AG04449 (cell line): ENCODE results near the gene AP2B1.

Experiments
- CTCF ChIA-PET: fragments of 350-600 bp; formaldehyde crosslinking; extraction: SDS; loops from one replicate; lab custom pipeline; 2021; ENCODE audit warnings: antibody characterized with exemption; lab: Yijun Ruan, JAX
- POLR2A ChIA-PET: fragments of 400-600, 350-600 bp; formaldehyde crosslinking; extraction: SDS; loops from one replicate; lab custom pipeline; 2020; ENCODE audit warnings: antibody characterized with exemption, inconsistent platforms; lab: Yijun Ruan, JAX
- DNase-seq: peaks from one replicate; pipeline ENCODE4 v3.0.0-alpha.2; 2010; ENCODE audit warnings: low read depth, low spot score
- H3K4me3 ChIP-seq: 2 replicates; pipeline ENCODE4 v1.5.1; 2011; ENCODE audit warnings: low read depth, mild to moderate bottlenecking, control low read depth, low read length
- TF ChIP-seq, protein P1 (sequence below): IDR thresholded peaks from one replicate; pipeline ENCODE4 v1.5.1; 2011; ENCODE audit warnings: mild to moderate bottlenecking, moderate library complexity, low read length, control low read depth, inconsistent platforms; ENCODE audit not compliant: insufficient read depth; ENCODE audit errors: missing control alignments

Gene AP2B1

DNA sequence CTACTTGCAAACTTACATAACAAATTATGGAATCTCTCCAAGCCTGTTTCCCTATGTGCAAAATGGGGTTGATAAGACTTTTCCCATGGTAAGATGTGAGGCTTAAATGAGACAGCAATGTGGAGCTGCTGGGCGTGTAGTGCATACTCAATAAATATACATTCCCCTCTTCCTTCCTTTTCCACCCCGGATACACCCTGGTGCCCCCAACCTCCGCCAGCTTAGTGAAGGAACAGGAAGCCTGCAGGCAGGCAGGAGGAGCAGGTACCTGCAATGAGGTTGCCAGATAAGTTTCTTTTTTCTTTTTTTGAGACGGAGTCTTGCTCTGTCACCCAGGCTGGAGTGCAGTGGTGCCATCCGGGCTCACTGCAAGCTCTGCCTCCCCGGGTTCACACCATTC, 188.5 kb downstream of the AP2B1 start:
- no peak overlapping the region for H3K4me3 ChIP-seq
- TF ChIP-seq, protein P1, sequence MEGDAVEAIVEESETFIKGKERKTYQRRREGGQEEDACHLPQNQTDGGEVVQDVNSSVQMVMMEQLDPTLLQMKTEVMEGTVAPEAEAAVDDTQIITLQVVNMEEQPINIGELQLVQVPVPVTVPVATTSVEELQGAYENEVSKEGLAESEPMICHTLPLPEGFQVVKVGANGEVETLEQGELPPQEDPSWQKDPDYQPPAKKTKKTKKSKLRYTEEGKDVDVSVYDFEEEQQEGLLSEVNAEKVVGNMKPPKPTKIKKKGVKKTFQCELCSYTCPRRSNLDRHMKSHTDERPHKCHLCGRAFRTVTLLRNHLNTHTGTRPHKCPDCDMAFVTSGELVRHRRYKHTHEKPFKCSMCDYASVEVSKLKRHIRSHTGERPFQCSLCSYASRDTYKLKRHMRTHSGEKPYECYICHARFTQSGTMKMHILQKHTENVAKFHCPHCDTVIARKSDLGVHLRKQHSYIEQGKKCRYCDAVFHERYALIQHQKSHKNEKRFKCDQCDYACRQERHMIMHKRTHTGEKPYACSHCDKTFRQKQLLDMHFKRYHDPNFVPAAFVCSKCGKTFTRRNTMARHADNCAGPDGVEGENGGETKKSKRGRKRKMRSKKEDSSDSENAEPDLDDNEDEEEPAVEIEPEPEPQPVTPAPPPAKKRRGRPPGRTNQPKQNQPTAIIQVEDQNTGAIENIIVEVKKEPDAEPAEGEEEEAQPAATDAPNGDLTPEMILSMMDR, result no peak
- no peak for DNase-seq
- CTCF ChIA-PET, result interaction anchor here (0.6 to 28.6 kb wide), 6 partner anchors 8 to 32 kb away, joined by 3 to 819 read pairs (median 6); partner anchors contain the start of gene TAF15
- POLR2A ChIA-PET, result interaction anchor here (1.0 kb wide), 1 partner anchor 34 kb away, joined by 3 read pairs; the partner anchor contains the start of gene TAF15
